GM18861 (cell line): ENCODE measurements around the gene CCDC85C.

Experiments used
- ATAC-seq: cut with Tn5 transposase; IDR thresholded peaks from one replicate; pipeline ENCODE4 v1.9.1; 2021; ENCODE audit not compliant: unreplicated experiment

The CCDC85C gene

DNA sequence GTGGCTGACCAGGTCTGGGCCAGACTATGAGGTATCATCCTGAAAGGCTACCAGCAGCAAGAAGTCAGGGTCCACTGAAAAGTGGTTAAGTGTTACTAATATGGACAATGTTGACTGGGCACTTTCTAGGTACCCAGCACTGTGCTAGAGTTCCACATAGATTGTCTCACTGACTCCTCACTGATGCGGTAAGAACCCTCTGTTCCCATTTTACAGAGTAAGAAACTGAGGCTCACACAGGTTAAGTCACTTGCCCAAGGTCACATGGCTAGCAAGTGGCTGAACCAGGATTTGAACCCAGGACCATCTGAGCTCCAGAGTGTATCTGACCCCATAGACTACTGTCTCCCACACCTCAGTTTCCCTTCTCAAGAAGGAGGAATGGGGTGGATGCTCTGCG lies 4.6 kb upstream of the CCDC85C start:
- ATAC-seq = no peak

DNA sequence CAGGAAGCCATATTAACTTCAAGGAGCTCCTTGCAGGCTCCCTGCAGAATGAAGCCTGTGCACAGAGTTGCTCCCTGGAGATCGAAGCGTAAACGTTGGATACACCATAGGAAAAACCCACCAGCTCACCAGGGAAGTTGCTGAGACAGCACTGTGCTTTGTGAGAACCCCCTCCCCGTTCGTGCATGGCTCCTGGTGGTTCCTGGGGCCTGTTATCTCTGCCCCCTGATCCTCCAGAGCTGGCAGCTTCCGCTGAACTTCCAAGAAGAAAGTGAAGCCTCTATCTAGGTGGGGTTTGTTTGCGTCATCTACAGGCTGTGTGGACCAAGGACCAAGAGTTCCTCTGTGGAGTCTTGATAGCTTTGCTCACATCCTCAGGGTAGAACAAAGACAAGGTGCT lies 2.4 kb upstream of the CCDC85C start:
- ATAC-seq = no peak

GRCh38 chr14:99605299-99605961 lies 1.4 kb upstream of the CCDC85C start:
- ATAC-seq = peak; percentile 35

GRCh38 chr14:99604766-99605298 lies 825 bp upstream of the CCDC85C start:
- ATAC-seq = no peak

- ATAC-seq = peak; percentile 70
Measured at GRCh38 chr14:99604278-99604765, 315 bp upstream of the CCDC85C start.

GRCh38 chr14:99602788-99603415 lies 1.1 kb downstream of the CCDC85C start:
- ATAC-seq = no peak

DNA sequence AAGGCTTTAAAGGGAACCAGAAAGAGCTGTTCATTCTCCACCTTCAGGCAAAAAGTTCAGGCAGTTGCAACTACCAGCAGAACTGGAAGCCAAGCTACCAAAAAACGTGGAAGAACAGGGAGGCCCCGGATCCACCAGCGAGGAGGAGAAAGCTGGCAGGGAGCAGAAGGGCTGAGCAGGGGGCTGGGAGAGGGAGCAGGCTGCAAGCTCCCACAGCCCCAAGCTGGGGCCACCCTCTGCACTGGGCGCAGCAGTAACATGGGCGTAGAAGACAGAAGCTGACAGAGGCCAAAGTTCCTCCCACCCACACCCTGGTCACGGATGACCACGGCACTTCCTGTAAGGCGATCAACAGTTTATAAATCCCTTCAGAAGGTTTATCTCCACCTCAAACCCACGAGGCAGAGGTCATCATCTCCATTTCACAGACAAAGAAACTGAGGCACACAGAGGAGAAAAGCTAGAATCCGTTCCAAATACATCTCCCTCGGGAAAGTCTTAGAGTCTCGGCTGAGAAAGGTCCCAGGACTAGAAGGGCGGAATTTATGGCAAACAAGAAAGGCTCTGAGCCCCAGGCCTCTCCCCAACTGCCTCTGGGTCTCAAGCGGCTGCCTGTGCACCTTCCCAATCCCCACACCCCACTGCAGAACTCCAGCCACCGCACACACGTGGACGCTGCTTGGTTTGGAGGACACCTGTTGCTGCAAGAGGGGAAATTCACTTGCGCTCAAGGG lies 1.8 kb downstream of the CCDC85C start:
- no peak for ATAC-seq

DNA sequence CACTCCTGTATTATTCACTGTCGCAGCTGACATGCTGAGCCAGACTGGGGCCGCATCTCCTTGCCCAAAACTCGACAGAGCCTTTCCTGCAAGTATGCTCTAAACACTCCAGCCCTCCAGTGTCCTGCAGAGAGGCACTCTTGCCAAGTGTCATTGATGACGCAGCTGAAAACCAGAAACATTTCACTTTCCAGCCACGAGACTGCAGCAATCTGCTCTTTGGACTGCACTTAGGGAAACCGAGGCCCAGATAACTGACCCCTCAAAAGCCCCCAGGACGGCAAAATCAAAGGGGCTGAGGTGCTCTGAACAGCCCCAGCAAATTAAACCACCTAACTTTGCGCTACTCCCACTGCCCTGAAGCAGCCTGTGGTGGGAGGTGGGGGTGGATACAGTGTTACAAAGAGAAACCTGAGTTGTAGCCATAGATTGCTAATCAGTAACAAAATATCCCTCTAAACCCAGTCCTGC lies 2.6 kb downstream of the CCDC85C start:
- no peak for ATAC-seq

GRCh38 chr14:99600232-99600888 lies 3.6 kb downstream of the CCDC85C start:
- ATAC-seq = no peak

DNA sequence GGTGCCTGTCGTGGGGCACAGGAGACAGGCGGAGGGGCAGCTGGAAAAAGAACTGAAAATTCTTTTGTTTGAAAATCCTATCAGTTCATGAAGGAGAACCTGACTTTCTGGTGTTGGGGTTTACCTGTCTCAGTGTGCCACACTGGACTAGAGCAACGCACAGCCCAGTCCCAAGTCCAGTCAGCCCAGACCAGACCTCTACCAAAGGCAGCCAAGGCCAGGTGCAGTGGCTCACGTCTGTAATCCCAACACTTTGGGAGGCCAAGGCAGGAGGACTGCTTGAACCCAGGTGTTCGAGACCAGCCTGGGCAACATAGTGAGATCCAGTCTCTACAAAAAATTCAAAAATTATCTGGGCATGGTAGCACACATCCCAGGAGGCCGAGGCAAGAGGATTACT lies 4.6 kb downstream of the CCDC85C start:
- no peak for ATAC-seq

GRCh38 chr14:99598774-99599173 lies 5.2 kb downstream of the CCDC85C start:
- no peak for ATAC-seq

GRCh38 chr14:99597911-99598600 lies 6.0 kb downstream of the CCDC85C start:
- no peak for ATAC-seq

GRCh38 chr14:99596772-99597171 lies 7.2 kb downstream of the CCDC85C start:
- ATAC-seq = no peak

GRCh38 chr14:99596071-99596627 lies 7.9 kb downstream of the CCDC85C start:
- ATAC-seq = no peak

- ATAC-seq = no peak
Measured at GRCh38 chr14:99595524-99595923, 8.5 kb downstream of the CCDC85C start.

DNA sequence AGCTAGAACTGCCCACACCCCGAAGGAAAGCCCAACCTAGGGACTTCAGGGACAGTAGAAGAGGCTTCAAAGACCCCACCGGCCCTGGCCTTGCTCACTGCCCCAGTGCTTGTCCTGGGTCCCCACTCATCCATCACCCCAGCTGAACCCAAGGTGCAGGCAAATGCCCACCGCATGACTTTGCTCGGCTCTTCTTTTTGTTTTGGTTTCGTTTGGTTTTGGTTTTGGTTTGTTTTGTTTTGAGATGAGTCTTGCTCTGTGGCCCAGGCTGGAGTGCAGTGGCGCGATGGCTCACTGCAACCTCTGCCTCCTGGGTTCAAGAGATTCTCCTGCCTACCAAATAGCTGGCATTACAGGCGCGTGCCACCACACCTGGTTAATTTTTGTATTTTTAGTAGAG lies 9.0 kb downstream of the CCDC85C start:
- ATAC-seq = peak; percentile 93

DNA sequence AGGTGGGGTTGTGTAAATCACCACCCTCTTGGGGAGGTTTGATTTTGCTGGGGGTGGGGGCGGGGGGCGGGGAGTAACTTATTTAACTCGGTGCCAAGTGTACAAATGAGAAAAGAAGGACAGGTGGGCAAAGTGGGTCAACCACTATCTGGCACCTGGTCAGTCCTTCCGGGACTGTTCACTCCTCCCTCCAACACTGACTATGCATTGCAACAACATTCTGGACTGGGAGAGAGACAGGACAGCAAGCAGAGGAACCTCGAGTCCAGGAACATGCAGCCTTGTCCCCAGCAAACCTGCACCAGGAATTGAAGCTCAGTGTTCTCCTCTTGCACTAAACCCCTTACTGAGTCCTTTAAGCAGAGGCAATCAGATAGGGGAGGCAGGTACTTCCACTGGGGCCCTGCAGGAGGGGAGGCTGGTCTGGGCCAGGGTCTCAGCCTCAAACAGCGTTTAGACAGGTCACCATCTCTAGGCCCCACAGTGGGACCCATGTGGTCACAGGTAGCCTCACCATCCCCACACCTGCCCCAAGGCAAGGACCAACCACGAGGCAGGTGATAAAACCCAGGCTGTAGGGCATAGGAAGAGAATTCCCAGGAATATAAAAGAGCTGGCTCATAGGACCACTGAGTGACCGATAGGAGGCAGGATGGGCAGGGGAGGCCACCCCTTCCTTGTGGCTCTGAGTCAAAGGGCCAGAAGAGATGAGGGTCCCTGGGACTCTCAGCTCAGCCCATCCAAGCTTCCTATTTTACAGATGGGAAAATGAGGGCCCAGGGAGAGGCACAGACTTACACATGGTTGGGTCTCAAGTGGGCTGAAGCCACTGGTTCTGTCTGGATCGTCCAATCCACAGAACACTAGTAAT lies 9.8 kb downstream of the CCDC85C start:
- ATAC-seq = no peak

DNA sequence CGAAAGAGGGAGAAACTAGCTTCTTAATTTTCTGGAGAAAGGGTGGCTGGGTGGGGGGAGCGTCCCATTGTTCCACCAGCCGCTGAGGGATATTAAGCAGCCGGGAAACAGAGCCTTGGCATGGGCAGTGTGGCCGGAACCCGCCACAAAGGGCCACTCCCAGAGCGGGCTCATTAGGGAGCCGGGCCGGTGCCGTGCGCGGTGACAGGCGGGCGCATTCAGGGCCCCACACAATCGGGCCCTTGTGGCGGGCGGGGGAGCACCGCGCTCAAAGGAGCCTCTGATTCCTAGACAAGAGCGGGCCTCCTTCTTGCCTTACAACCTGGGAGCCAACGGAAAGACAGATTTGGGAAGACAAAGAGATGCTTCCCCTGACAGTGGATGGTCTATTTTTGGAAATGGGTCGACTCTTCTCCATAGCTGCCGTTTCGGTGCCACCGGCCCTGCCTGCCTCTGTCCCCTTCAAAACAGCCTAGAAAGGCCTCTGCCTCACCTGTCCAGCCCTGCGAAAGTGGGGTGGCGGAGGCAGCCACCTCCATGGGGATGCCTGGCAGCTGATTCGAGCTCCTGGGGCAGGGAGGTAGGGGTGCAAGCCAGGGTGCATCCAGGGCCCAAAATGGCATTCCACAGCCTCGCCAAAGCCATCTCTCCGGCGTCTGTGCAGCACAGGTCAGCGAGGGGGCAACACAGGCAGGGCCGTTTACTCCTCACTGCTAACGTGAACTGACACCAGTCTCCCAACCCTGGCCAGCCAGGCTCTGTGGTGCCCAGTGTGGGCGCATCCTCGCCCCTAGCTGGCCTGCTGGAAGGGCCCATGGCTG lies 10.9 kb downstream of the CCDC85C start:
- no peak for ATAC-seq
